Thyroid gland (tissue), 4 donors: ENCODE data around the gene SETD3. TPM values are rescaled to one million over a fixed set of nuclear protein-coding genes. Genes with fewer than 3 reads are reported as not detected.

Experiments used
- DNase-seq, 2 donors: peaks; one replicate each; pipeline ENCODE4 v3.0.0-alpha.2; 2019
- H3K27ac ChIP-seq, 3 donors: fragments of 200-600 bp; sonication (generic); 1 replicate in 2 of 3; 2 replicates in 1 of 3; pipeline ENCODE4 v1.5.1; 2016 to 2019; ENCODE audit warnings: mild to moderate bottlenecking in 1 of 3, moderate library complexity in 1 of 3
- H3K27me3 ChIP-seq: fragments of 200-600 bp; sonication (generic); one replicate; pipeline ENCODE4 v1.5.1; 2019
- H3K36me3 ChIP-seq, 2 donors: fragments of 200-600 bp; sonication (generic); one replicate each; pipeline ENCODE4 v1.5.1; 2016 to 2019
- H3K4me1 ChIP-seq, 2 donors: fragments of 200-600 bp; sonication (generic); one replicate each; pipeline ENCODE4 v1.5.1; 2017 to 2019
- H3K4me3 ChIP-seq, 3 donors: fragments of 200-600 bp; sonication (generic); replicated peaks in 1 of 3; 1 replicate in 2 of 3; 2 replicates in 1 of 3; pipeline ENCODE4 v1.5.1; 2016; ENCODE audit warnings: mild to moderate bottlenecking in 1 of 3
- H3K9me3 ChIP-seq: fragments of 200-600 bp; sonication (generic); one replicate; pipeline ENCODE4 v1.5.1; 2017
- POLR2A ChIP-seq, 2 donors: fragments of 450-650 bp; IDR thresholded peaks; one replicate each; pipeline ENCODE4 v1.6.1; 2017; ENCODE audit warnings: antibody characterized with exemption in 2 of 2, mild to moderate bottlenecking in 2 of 2, moderate library complexity in 1 of 2
- WGBS, 2 donors: methylation state at CpG; one replicate each; pipeline ENCODE4 v1.1.5; 2017; 5-methylcytosine and 5-hydroxymethylcytosine counted together
- intact Hi-C: fragments of 100-400 bp; cut with DNase I; formaldehyde crosslinking; loops from one replicate; pipeline ENCODE4 v1.15.1; 2023
- total RNA-seq, 4 donors: library from RNA; depleted of rRNA; stranded (reverse); fragments of >200 nt; gene quantifications; one replicate each; pipeline ENCODE4 v1.2.3, GENCODE V29; 2016
- TF ChIP-seq, protein P1 (sequence below), 6 experiments: fragments of 200-600 bp in 3 of 6; fragments of 450-650 bp in 3 of 6; sonication (generic) in 3 of 6; IDR thresholded peaks; one replicate each; pipeline ENCODE4 v1.5.1; 2016 to 2019; ENCODE audit warnings: antibody characterized with exemption in 6 of 6, mild to moderate bottlenecking in 2 of 6, inconsistent platforms in 1 of 6, moderate library complexity in 1 of 6

SETD3 gene
- total RNA-seq, 4 donors from 2014 or later, result 119 to 141 (median 130) TPM

DNA sequence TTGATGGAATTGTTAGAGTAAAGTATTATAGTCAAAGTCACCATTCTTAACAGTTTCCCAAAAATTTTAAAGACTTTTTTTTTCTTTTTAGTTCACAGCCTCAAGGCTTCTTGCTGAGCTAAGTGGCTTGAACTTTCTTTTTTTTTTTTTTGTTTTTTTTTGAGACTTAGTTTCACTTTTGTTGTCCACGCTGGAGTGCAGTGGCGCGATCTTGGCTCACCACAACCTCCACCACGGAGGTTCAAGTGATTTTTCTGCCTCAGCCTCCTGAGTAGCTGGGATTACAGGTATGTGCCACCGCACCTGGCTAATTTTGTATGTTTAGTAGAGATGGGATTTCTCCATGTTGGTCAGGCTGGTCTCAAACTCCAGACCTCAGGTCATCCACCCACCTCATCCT lies 92.8 kb downstream of the SETD3 start:
- Histone ChIP-seq H3K4me3 (no peak overlapping the region), H3K9me3 (no peaks in the 10 kb centered on the region), H3K27me3 (no peaks in the 10 kb centered on the region), H3K36me3 (no peaks in the 10 kb centered on the region), H3K4me1 (no peaks in the 10 kb centered on the region), H3K27ac (no peak overlapping the region)
- DNase-seq, result no peak
- 64 to 79% methylated on average over 5 of the region's 5 CpGs for WGBS, 2 donors
- TF ChIP-seq POLR2A (IDR thresholded peaks at IDR 0.05), result no peak
- TF ChIP-seq, protein P1, sequence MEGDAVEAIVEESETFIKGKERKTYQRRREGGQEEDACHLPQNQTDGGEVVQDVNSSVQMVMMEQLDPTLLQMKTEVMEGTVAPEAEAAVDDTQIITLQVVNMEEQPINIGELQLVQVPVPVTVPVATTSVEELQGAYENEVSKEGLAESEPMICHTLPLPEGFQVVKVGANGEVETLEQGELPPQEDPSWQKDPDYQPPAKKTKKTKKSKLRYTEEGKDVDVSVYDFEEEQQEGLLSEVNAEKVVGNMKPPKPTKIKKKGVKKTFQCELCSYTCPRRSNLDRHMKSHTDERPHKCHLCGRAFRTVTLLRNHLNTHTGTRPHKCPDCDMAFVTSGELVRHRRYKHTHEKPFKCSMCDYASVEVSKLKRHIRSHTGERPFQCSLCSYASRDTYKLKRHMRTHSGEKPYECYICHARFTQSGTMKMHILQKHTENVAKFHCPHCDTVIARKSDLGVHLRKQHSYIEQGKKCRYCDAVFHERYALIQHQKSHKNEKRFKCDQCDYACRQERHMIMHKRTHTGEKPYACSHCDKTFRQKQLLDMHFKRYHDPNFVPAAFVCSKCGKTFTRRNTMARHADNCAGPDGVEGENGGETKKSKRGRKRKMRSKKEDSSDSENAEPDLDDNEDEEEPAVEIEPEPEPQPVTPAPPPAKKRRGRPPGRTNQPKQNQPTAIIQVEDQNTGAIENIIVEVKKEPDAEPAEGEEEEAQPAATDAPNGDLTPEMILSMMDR (IDR thresholded peaks at IDR 0.05), result no peak
- intact Hi-C loops, result no loop called here

DNA sequence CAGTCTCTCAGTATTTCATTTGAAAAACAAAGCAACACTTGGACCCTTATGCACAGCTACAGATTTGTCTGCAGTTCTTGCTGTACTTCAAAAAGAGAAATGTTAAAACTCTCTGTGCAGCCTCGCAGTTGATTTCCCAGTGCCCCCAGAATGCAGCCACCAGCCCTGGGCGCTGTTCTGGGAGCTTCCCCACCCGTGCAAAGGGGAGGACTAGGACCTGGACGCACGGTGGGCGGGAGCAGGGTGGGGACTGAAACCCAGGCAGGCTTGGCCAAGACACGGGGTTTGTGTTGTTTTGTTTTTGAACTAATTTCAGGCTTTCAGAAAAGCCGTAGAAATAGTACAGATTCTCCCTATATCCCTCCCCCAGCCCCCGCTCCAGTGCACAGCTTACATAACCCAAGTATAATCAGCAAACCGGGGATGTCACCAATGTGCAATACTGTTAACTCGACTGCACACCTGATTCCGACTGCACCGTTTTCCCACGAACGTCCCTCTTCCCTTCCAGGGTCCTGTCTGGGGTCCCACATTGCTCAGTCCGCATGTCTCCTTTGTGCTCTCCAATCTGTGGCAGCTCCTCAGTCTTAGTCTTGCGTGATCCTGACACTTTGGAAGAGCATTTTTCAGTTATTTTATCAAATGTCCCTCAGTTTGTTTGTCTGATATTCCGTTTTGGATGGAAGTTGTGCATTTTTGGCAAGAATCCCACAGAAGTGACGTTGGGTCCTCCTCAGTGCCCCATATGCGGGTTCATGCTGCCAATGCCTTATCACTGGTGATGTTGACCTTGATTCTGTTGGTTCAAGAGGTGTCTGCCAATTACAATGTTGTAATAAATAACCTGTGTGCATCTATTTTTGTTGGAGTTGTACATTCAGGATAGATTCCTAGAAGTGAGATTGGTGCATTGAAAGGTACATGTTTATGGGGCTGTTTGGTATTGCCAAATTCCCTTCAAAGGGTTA lies 95.9 kb downstream of the SETD3 start:
- DNase-seq, result no peak
- WGBS, 2 donors, result 74 to 77% methylated on average over 20 of the region's 20 CpGs
- H3K27me3 ChIP-seq, result no peaks in the 10 kb centered on the region

DNA sequence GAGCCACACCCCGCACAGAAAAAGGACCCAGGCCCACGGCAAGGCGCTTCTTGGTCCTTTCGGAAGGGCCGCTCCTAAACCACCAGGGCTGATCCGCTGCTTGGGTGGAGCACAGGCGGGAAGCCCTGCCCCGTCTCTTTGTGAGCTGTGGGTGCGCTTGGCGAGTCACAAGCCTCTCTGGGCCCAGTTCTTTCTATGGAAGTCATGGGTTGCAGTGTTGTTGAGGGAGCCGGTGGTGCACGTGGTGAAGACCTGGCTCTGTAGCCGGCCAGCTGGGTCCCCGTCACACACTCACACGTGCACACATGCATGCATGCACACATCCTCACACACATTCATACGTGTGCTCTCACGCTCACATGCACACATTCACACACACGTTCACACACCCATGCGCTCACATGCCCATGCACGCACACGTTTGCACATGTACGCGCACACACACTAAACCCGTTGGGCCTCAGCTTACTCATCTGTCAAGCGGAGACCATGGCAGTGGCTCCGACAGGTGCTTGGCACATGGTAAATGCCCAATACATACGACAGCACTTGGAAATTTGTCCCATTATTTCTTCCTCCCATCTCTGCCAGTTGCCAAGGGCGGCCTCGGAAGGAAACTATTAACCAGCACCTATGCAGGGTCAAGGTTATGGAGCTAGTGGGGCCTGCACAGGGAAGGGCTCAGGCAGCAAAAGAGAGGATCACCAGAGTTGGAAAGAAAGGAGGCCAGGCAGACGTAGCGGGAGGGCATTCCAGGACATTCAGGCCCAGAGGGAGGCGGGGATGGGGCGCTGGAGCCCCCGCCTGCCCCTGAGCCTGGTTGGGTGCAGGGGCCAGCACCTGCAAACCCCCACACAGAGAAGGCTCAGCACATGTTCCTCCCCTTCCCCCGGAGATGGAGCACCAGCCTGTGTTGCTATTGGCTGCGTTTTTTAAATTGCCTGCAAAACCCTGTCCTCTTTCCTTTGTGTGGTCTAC lies 96.9 kb downstream of the SETD3 start:
- Histone ChIP-seq H3K27me3 (no peaks in the 10 kb centered on the region), H3K36me3 (no peaks in the 10 kb centered on the region), H3K4me1 (no peaks in the 10 kb centered on the region), H3K9me3 (no peaks in the 10 kb centered on the region), H3K4me3 (no peak overlapping the region), H3K27ac (no peak overlapping the region)
- TF ChIP-seq POLR2A (IDR thresholded peaks at IDR 0.05), result no peak
- TF ChIP-seq, protein P1 (IDR thresholded peaks at IDR 0.05), result no peak
- WGBS, 2 donors, result 80 to 88% methylated on average over 31 to 34 of the region's 36 CpGs
- DNase-seq, result no peak
- intact Hi-C loops, result no loop called here

More for the DNA sequence above, 95.9 kb downstream of the SETD3 start:
- Histone ChIP-seq H3K27ac (no peak overlapping the region), H3K36me3 (no peaks in the 10 kb centered on the region), H3K4me1 (no peaks in the 10 kb centered on the region), H3K4me3 (no peak overlapping the region), H3K9me3 (no peaks in the 10 kb centered on the region)
- intact Hi-C loops, result no loop called here
- no peak for TF ChIP-seq POLR2A (IDR thresholded peaks at IDR 0.05)

GRCh38 chr14:99382781-99383471 lies 97.7 kb downstream of the SETD3 start:
- H3K27me3 ChIP-seq, result no peaks in the 10 kb centered on the region
- no peaks in the 10 kb centered on the region for H3K4me1 ChIP-seq
- TF ChIP-seq, protein P1 (IDR thresholded peaks at IDR 0.05), result no peak
- no peak for TF ChIP-seq POLR2A (IDR thresholded peaks at IDR 0.05)
- no peak for DNase-seq
- no peaks in the 10 kb centered on the region for H3K36me3 ChIP-seq
- H3K27ac ChIP-seq, result no peak overlapping the region
- WGBS, 2 donors, result 76 to 81% methylated on average over 18 of the region's 18 CpGs
- intact Hi-C loops, result no loop called here
- H3K9me3 ChIP-seq, result no peaks in the 10 kb centered on the region
- no peak overlapping the region for H3K4me3 ChIP-seq

GRCh38 chr14:99382071-99382470 lies 98.6 kb downstream of the SETD3 start:
- H3K9me3 ChIP-seq, result no peaks in the 10 kb centered on the region
- no peaks in the 10 kb centered on the region for H3K4me1 ChIP-seq
- no peak for TF ChIP-seq POLR2A (IDR thresholded peaks at IDR 0.05)
- TF ChIP-seq, protein P1 (IDR thresholded peaks at IDR 0.05), result no peak
- no peaks in the 10 kb centered on the region for H3K36me3 ChIP-seq
- no peak for DNase-seq
- WGBS, 2 donors, result 58 to 65% methylated on average over 16 of the region's 16 CpGs
- intact Hi-C loops, result no loop called here
- H3K27ac ChIP-seq, result no peak overlapping the region
- no peaks in the 10 kb centered on the region for H3K27me3 ChIP-seq
- no peak overlapping the region for H3K4me3 ChIP-seq
